ENCODE results near the gene PCNX4. TPM values are rescaled to one million over a fixed set of nuclear protein-coding genes. Genes with fewer than 3 reads are reported as not detected.

The PCNX4 gene
- total RNA-seq, 3 donors from 2014 or later: 32.6 to 85.9 (median 53.7) TPM

DNA sequence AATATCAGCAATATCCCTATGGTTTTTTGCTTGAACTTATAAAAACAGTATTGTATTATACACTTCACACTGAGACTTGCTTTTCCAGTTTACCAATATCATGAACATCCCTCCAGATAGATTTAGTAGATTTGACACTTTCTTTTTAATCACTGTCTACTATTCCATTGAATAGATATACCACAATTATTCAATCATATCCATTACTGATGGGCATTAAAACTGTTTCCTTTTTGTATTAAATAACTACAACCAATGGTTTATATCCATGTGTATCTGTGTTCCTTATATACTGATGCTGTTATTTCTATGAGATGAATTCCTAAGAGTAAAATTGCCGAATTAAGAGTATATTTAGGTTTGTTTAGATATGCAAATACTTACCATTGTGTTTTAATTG lies 86.4 kb downstream of the PCNX4 start:
- no peaks in the 10 kb centered on the region for H3K27me3 ChIP-seq
- H3K4me3 ChIP-seq: no peak overlapping the region
- no peak for DNase-seq (ENCODE audit: low spot score in 2 of 2)
- H3K4me1 ChIP-seq: no peaks in the 10 kb centered on the region
- TF ChIP-seq POLR2A (IDR thresholded peaks at IDR 0.05): no peak
- TF ChIP-seq, protein P1, sequence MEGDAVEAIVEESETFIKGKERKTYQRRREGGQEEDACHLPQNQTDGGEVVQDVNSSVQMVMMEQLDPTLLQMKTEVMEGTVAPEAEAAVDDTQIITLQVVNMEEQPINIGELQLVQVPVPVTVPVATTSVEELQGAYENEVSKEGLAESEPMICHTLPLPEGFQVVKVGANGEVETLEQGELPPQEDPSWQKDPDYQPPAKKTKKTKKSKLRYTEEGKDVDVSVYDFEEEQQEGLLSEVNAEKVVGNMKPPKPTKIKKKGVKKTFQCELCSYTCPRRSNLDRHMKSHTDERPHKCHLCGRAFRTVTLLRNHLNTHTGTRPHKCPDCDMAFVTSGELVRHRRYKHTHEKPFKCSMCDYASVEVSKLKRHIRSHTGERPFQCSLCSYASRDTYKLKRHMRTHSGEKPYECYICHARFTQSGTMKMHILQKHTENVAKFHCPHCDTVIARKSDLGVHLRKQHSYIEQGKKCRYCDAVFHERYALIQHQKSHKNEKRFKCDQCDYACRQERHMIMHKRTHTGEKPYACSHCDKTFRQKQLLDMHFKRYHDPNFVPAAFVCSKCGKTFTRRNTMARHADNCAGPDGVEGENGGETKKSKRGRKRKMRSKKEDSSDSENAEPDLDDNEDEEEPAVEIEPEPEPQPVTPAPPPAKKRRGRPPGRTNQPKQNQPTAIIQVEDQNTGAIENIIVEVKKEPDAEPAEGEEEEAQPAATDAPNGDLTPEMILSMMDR (IDR thresholded peaks at IDR 0.05): no peak
- H3K27ac ChIP-seq: no peak overlapping the region
- H3K36me3 ChIP-seq: no peaks in the 10 kb centered on the region
- intact Hi-C loops (cut with DNase I; ENCODE audit: low total_unique reads): no loop called here
- H3K9me3 ChIP-seq: peaks cover 0 to 6% of the 10 kb centered on the region in 2 donors

- Histone ChIP-seq H3K27ac (no peak overlapping the region), H3K9me3 (peaks cover 0 to 6% of the 10 kb centered on the region in 2 donors), H3K4me1 (no peaks in the 10 kb centered on the region), H3K4me3 (no peak overlapping the region), H3K27me3 (no peaks in the 10 kb centered on the region), H3K36me3 (no peaks in the 10 kb centered on the region)
- TF ChIP-seq POLR2A (IDR thresholded peaks at IDR 0.05) (no peak), POLR2AphosphoS5 (IDR thresholded peaks at IDR 0.05) (no peak)
- TF ChIP-seq, protein P1 (IDR thresholded peaks at IDR 0.05): no peak
- no peak for DNase-seq (ENCODE audit: low spot score in 2 of 2)
- intact Hi-C loops (cut with DNase I; ENCODE audit: low total_unique reads): no loop called here
Measured at GRCh38 chr14:60178820-60179219, 87.1 kb downstream of the PCNX4 start.

GRCh38 chr14:60179431-60179869 lies 87.7 kb downstream of the PCNX4 start:
- Histone ChIP-seq H3K4me1 (no peaks in the 10 kb centered on the region), H3K9me3 (peaks cover 0 to 6% of the 10 kb centered on the region in 2 donors), H3K36me3 (no peaks in the 10 kb centered on the region), H3K27ac (no peak overlapping the region), H3K4me3 (no peak overlapping the region), H3K27me3 (no peaks in the 10 kb centered on the region)
- TF ChIP-seq POLR2A (IDR thresholded peaks at IDR 0.05) (no peak), POLR2AphosphoS5 (IDR thresholded peaks at IDR 0.05) (no peak)
- TF ChIP-seq, protein P1 (IDR thresholded peaks at IDR 0.05): no peak
- DNase-seq (ENCODE audit: low spot score in 2 of 2): no peak
- intact Hi-C loops (cut with DNase I; ENCODE audit: low total_unique reads): no loop called here

- H3K36me3 ChIP-seq: no peaks in the 10 kb centered on the region
- H3K9me3 ChIP-seq: peaks cover 0 to 5% of the 10 kb centered on the region in 2 donors
- H3K27me3 ChIP-seq: no peaks in the 10 kb centered on the region
- intact Hi-C loops (cut with DNase I; ENCODE audit: low total_unique reads): loop anchor here (10.0 kb wide), 1 partner anchor 118 kb away; no protein-coding TSS in a partner anchor
- no peak overlapping the region for H3K27ac ChIP-seq
- TF ChIP-seq, protein P1 (IDR thresholded peaks at IDR 0.05): no peak
- TF ChIP-seq POLR2A (IDR thresholded peaks at IDR 0.05) (no peak), POLR2AphosphoS5 (IDR thresholded peaks at IDR 0.05) (no peak)
- no peak overlapping the region for H3K4me3 ChIP-seq
- no peak for DNase-seq (ENCODE audit: low spot score in 2 of 2)
- no peaks in the 10 kb centered on the region for H3K4me1 ChIP-seq
Measured at GRCh38 chr14:60183138-60183537, 91.4 kb downstream of the PCNX4 start.

- Histone ChIP-seq H3K4me1 (no peaks in the 10 kb centered on the region), H3K27ac (no peak overlapping the region), H3K9me3 (no peaks in the 10 kb centered on the region), H3K27me3 (no peaks in the 10 kb centered on the region), H3K36me3 (no peaks in the 10 kb centered on the region), H3K4me3 (peak overlapping the region; percentile 37 to 58 (median 42))
- intact Hi-C loops (cut with DNase I; ENCODE audit: low total_unique reads): loop anchor here (10.0 kb wide), 1 partner anchor 119 kb away; no protein-coding TSS in a partner anchor
- TF ChIP-seq, protein P1 (IDR thresholded peaks at IDR 0.05): no peak
- TF ChIP-seq POLR2AphosphoS5 (IDR thresholded peaks at IDR 0.05) (no peak), POLR2A (IDR thresholded peaks at IDR 0.05) (no peak)
- no peak for DNase-seq (ENCODE audit: low spot score in 2 of 2)
Measured at GRCh38 chr14:60183741-60184140, 92.0 kb downstream of the PCNX4 start.

Measured in breast epithelium (tissue), 4 donors.